CD4-positive, alpha-beta T cell treated with Interleukin-10 for 1 hour (primary cell): Measurements from ENCODE around the gene PQBP1.
"Not testable (repeated sequence)": the region's sequence is repeated elsewhere in the genome, so short reads cannot be mapped to it uniquely, and the experiment has no call there.

Experiments used
- DNase-seq: peaks from one replicate; pipeline ENCODE4 v3.0.0-alpha.2; 2020

Gene PQBP1, protein sequence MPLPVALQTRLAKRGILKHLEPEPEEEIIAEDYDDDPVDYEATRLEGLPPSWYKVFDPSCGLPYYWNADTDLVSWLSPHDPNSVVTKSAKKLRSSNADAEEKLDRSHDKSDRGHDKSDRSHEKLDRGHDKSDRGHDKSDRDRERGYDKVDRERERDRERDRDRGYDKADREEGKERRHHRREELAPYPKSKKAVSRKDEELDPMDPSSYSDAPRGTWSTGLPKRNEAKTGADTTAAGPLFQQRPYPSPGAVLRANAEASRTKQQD

DNA sequence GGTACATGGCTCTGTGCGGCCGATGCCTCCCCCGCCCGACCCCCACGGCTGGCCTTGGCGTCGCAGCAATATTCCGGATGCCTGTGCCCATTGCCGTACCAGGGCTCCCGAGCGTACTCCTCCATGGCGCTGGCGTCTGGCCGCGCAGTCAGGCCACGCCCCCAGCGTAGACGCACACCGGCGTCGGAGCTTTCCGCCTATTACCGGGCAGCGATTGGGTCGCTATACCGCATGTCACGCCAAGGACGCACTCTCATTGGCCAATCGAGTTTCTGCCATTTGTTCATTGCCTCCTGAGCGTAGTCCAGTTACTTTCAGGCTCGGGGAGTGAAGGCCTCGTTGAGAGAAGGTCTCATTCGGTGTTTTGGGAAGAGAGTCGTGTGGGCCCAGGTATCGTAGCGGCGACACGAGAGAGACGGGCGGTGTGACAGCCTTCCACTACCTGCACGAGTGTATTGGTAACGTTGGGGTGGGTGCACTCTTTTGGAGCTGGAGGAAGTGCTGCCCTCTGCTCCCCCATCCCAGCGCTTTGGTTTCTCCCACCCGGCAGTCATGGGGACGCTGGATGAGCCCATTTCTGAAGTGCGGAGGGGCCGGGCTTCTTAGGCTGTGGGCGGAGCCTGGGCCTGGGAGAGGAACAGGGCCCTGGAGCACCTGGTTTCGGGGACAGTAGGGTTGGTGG, at the start of gene PQBP1, which contains the start of gene TIMM17B:
Gene PQBP1, plus strand, starts transcription at position 306 of the 682 bp plus-strand sequence. CDS start 580 bp downstream, outside the sequence.
Gene TIMM17B, minus strand, starts transcription at position 144 of the 682 bp plus-strand sequence. Its CDS starts 19 bp downstream, at position 125.
- DNase-seq = peak; percentile 93

DNA sequence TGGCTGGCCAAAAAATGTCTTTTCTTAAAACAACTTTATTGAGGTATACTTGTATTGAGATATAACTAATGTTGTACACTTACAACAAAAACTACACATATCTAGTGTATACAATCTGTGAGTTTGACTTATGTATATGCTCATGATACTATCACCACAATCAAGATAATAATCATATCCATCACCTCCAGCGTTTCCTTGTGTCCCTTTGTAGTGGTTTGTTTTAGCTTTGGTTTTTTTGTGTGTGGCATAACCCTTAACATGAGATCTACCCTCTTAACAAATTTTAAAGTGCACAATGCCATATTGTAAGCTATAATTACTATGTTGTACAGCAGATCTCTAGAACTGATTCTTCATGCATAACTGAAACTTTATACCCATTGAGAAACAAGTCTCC, 48.9 kb upstream of the PQBP1 start:
- DNase-seq = peak; percentile 14

DNA sequence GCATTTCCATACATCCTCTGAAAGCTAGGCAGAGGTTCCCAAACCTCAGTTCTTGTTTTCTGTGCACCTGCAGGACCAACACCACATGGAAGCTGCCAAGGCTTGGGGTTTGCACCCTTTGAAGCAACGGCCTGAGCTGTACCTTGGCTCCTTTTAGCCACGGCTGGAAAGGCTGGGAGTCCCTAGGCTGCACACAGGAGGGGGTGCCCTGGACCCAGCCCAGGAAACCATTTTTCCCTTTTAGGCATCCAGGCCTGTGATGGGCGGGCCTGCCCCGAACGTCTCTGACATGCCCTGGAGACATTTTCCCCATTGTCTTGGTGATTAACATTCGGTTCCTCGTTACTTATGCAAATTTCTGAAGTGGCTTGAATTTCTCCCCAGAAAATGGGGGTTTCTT, 44.9 kb upstream of the PQBP1 start:
- DNase-seq = no peak

DNA sequence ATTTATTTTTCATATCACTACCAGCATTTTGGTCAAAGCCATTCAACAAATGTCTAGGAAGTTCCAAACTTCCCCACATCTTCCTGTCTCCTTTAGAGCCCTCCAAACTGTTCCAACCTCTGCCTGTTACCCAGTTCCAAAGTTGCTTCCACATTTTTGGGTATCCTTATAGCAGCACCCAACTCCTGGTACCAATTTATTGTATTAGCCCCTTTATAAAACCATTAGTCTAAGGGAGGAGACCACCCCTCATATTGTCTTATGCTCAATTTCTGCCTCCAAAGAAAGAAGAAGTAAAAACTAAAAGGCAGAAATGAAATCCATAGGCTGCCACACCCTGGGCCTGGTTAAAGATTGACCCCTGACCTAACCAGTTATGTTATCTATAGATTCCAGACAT, 44.2 kb upstream of the PQBP1 start:
- not testable (repeated sequence) for DNase-seq

DNA sequence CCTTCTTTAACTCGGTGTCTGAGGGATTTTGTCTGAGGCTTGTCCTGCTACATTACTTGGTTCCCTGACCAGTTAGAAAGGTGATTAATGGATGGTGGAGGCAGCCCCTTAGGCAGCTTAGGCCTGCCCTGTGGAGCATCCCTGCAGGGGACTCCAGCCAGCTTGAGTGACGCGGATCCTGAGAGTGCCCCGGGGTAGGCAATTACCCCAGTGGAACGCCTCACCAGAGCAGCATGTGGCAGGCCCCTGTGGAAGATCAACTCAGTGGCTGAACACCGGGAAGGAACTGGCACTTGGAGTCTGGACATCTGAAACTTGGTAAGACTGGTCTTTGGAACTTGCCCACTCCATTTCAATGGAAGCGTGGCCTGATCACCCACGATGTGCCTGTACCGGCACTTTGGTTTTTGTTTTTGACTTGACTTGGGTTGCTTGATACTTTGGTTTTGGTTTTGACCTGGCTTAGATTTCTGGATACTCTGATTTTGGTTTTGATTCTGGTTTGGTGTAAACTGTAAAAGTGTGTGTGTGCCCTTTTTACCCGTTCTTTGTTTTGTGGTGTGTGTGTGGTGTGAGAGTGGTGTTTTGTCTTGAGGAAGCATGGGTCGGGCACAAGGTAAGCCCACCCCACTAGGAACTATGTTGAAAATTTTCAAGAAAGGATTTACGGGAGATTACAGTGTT, 43.5 kb upstream of the PQBP1 start:
- not testable (repeated sequence) for DNase-seq

DNA sequence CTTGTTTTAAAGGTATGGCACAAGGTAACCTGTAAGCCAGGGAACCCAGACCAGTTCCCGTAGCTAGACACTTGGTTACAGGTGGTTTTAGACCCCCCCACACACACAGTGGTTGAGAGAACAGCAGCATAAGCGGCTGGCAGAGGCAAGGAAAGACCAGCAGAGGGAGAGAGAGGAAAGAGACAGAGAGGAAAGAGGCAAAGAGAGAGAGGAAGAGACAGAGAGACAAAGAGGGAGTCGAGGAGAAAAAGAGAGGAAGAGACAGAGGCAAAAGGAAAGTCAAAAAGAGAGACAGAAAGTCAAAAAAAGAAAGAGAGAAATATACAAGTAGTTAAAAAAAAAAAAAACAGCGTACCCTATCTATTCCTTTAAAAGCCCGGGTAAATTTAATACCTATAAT, 42.8 kb upstream of the PQBP1 start:
- peak; percentile 21 for DNase-seq

DNA sequence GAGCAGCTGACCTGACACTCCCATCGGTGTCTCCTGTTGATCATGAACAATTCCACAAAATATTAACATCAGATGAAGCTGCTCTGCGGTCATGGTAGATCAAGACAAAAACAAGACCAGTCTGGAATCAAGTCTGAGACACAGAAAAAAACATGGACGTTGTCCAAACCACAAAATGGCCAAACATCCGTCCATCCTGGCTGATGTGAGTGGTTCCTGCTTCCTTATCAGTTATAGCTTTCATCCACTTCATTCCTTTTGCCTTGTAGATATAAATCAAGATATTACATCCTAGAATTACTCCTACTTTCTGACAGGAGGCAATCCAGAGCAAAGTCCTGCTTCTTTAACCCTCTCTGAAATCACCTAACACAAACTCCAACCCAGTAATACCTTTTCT, 33.5 kb upstream of the PQBP1 start:
- no peak for DNase-seq

DNA sequence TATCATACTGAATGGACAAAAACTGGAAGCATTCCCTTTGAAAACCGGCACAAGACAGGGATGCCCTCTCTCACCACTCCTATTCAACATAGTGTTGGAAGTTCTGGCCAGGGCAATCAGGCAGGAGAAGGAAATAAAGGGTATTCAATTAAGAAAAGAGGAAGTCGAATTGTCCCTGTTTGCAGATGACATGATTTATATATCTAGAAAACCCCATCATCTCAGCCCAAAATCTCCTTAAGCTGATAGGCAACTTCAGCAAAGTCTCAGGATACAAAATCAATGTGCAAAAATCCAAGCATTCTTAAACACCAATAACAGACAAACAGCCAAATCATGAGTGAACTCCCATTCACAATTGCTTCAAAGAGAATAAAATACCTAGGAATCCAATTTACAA, 25.7 kb upstream of the PQBP1 start:
- DNase-seq = not testable (repeated sequence)

DNA sequence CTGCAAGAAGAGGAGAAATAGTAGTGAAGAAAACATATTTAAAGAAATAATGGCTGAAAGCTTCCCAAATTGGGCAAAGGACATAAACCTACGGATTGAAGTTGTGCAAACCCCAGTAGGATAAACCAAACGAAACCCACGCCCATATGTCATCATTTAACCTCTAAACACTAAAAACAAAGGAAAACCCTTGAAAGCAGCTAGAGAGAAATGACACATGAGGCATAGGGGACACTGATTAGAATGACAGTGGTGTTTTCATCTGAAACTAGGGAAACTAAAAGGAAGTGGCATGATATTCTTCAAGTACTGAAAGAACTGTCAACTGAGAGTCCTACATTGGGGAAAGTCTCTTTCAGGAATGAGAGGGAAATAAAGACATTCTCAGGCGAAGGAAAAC, 20.8 kb upstream of the PQBP1 start:
- not testable (repeated sequence) for DNase-seq

DNA sequence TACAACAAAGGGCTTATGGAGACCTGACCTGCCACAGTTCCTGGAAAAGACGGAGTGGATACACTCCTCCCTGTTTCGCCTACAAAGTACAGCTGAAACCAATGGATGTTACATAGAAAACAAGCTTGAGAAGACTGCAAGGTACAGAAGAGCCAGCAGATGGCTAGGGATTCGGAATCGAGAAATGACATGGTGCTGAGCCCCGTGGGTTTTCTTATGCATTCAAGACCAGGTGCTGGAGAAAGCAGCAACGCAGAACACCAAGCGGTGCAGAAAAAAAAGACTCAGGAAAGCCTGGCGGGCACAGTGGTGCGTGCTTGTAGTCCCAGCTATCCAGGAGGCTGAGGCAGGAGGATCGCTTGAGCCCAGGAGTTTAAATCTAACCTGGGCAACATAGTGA, 14.0 kb upstream of the PQBP1 start:
- DNase-seq = no peak

DNA sequence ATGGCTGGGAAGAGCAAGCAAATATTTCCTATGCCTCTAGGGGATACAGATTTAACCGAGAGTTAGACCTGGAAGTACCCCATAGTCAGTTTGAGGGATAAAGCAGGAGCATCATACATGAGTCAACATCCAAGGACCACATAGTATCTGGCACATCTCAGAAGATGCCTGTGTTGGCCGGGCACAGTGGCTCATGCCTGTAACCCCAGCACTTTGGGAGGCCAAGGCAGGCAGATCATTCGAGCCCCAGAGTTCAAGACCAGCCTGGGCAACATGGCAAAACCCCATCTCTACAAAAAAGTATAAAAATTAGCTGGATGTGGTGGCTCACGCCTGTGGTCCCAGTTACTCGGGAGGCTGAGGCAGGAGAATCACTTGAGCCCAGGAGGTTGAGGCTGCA, 11.1 kb upstream of the PQBP1 start:
- not testable (repeated sequence) for DNase-seq

DNA sequence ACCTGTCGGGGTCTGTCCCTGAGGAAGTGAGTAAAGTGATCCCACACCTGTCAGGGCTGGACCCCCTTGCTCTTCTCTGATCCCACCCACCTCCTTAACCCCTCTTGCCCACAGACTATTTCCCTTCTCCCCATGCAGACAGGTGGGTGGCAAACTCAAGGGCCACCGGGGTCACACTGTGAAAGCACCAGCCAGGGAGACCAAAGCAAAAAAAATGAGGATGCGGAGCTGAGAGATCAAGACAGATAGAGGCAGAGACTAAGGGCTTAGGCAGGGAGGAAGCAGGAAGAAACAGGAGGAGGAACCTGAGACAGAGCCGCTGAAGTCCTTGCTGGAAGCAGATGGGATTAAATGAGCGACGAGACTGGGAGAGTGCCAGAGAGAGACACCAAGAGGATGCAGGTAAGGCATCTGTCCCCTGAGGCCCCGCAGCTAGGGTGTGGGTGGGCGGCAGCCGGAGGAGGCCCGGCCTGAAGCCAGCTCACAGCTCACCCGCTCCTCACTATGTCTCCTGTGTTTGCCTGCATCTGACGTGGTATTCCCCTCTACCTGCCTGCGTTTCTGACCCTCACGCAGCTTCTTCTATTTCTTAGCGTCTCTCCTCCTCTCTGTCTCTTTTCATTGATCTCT, 7.3 kb upstream of the PQBP1 start:
- DNase-seq = no peak

DNA sequence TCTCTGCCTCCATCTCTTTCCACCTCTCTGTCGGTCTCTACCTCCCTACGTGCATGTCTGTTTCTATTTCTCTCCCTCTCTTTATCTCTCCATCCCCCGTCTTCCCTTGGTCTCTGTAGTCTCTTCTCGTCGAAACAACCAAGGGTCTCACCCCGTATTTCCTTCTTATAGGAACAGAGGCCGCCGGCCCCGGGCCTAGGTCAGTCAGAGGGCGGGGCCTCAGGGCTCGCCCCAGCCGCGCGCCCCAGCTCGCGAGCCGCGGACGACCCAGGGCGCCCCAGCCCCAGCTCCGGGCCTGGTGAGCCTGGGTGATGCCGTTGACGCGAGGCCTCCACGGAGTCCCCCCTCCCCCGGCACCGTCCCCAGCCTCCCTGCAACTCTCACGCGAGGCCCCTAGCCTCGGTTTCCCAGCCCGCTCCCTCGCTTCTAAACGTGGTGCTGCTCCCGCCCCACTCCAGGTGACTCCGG, 6.8 kb upstream of the PQBP1 start:
- no peak for DNase-seq

DNA sequence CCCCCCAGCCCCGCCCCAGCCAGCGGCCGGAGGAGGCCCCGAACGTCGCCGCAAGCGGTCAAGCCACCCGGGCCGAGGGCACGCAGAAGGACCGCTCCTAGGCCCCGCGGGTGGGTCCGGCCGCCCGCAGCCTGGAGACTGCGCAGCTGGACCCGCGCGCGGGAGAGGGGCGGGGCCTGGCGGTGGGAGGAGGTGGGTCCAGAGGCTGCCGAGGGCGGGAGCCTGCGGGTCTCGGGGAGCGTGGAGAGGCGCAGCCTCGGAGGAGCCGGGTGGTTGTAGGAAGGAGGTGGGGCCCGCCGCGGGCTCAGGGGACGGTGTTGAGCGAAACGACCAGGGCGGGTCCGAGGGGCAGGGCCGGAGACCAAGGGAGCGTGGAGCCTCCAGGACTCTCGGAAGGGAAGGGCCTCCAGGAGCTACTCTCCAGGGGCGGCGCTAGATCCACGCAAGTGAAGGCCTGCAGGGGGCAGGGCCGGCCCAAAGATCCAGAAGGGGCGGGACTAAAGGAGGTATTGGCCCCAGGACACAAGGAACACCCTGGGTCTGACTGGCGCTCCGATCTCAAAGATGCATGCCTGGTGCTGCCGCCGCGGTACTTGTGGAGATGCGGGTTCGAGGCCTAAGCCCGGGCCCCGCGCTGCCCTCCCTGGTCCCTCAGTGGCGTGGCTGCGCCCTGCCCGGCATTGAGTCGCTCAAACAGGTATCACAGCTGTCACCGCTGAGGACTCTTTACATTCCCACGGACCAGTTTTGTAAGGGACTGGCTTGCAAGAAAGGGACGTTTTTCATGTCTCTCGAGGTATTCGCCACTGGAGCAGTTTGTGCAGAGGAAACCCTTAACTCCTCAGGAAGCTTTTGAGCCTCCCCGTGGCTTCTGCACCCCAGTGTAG, 6.1 kb upstream of the PQBP1 start:
- peak; percentile 84 for DNase-seq

DNA sequence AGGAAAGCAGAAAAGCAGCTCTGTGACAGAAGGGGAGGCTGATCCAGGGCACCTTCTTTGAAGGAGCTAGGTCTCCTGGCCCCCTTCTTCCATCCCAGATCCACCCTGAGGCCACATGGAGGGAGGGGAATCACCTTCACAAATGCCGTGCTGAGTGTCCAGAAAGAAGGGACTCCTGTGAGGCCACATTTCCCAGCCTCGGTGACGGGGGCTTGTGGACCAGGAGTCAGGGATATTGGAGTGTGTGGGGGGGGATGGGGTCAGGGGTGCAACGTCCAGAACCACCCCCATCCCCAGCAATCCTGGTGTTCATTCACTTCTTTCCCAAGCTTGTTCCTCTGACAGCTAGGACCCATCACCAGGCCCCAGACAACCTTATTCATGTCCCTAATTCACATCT, 4.8 kb upstream of the PQBP1 start:
- DNase-seq = no peak

DNA sequence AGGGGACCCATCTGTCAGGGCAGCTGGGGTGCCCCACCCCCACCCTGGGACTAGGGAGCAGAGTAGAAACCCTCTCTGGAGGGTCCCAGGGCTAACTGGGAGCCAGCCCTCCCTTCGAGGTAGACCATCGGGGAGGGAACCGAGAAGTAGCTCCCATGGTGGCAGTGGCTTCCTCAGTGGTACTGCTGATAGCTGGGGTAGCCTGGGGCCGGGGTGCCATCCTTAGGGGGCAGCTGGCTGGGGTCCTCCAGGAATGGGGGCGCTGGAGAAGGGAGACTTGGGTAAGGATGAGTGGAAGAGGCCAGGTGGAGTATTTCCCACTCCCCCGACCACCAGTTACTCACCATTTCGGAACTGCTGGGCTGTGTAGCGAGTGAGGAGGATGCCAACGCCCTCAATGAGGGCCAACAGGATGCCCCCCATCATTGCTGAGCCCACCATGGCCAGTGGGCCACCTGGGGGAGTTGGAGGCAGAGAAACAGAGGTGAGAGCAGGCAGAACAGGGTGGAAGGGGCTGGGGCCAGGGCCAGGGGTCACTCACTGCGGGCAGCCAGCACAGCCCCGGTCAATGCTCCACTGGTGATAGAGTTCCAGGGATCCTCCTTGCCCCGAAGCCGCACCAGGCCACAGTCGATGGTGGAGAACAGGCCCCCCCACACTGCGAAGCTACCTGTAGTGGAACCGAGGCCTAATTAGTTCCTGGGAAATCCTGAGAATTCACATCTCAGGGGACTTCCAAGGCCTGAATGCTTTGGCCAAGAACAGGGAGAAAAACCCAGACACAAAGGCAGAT, 4.0 kb upstream of the PQBP1 start:
- DNase-seq = no peak

DNA sequence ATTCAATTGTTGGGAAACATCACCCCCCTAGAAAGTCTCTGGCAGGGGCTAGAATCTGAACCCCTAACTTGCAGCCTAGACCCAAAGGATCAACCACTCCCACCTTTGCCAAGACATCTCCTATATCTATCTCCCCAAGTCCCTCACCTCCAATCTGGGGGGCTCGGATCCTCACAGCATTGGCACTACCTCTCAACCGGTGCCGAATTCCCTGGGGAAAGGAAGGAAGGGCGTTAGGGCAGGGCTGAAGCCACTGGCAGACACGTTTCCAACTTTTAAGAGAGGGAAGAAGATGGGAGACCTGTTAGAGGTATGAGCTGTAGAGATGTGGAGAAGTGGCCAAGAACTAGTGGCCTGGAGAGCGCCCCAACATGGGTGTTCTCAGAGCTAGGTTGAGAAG, 2.8 kb upstream of the PQBP1 start:
- no peak for DNase-seq

DNA sequence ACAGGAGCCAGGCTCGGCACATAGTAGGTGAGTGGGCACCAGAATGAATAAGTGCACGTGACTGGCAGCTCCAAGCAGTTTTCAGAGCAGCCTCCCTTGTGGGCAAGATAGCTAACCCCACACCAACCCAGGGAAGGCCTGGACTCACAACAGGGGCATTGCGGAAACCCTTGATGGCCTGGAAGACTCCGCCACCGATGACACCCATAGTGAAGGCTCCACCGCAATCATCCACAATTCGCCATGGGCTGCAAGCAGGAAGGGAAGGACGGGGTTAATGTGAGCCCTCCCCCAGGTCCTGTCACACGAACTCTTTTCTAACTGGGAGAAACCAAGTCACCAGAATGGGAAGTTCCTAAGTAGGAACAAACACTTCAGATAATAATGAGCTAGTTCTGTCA, 1.1 kb upstream of the PQBP1 start:
- DNase-seq = no peak

DNA sequence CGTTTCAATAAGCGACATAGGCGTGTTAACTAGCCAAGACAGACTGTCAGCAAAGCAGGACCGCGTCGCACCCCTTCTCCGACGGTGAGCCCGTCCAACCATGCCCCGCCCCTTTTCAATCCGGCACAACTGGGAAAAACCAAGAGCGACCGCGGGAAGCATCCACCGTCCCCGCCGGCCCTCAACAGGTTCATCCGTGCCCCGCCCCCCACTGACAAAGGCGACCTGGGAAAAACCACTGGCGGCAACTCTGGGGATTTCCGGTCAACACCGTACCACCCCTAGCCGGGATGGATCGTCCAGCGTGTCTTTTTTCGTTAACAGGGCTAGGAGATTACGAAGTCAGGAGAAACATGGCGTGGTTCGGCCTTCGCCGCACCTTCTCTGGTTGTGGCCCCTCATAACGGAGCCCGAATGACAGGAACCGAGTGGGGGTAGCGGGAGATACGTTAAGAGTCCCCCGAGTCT, 539 bp upstream of the PQBP1 start:
- peak; percentile 82 for DNase-seq

DNA sequence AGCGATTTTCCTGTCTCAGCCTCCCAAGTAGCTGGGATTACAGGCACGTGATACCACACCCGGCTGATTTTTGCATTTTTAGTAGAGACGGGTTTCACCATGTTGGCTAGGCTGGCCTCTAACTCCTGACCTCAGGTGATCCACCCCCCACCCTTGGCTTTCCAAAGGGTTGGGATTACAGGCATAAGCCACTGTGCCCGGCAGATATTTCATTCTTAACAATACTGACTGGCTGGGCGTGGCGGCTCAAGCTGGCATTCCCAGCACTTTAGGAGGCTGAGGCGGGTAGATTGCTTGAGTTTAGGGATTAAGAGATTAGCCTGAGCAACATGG, 1.3 kb downstream of the PQBP1 start:
- DNase-seq = no peak

DNA sequence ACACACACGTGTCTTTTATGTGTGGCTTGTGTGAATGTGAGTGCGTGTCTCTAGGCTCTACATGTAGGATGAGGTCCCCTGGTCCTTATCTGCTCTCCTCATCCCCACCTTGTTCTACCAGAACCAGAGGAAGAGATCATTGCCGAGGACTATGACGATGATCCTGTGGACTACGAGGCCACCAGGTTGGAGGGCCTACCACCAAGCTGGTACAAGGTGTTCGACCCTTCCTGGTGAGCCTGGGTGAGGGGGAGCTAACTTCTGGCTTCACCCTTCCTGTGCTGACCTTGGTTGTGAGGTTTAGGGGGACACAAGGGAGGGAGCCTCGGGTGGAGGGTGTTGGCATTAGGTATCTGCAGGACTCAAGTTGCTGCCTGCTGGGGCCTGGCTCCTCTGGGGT, 3.3 kb downstream of the PQBP1 start:
- no peak for DNase-seq

DNA sequence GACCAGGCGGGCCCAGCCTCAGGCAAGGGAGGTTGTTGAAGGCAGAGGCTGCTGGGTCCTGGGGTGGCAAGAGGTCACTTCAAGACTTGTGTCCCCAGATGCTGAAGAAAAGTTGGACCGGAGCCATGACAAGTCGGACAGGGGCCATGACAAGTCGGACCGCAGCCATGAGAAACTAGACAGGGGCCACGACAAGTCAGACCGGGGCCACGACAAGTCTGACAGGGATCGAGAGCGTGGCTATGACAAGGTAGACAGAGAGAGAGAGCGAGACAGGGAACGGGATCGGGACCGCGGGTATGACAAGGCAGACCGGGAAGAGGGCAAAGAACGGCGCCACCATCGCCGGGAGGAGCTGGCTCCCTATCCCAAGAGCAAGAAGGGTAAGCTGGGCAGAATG, 4.4 kb downstream of the PQBP1 start:
- DNase-seq = no peak
